NCI-H69 (cell line): ENCODE data around the gene OR10A6.

Experiments
- DNase-seq: peaks from one replicate; lab custom pipeline; 2025; lab: John Stamatoyannopoulos, UW

OR10A6 gene

GRCh38 chr11:7909585-7910285, 21.3 kb downstream of the OR10A6 start:
- no peak for DNase-seq

GRCh38 chr11:7907121-7907520, 23.9 kb downstream of the OR10A6 start:
- no peak for DNase-seq

- DNase-seq: no peak
Measured at GRCh38 chr11:7906481-7906880, 24.6 kb downstream of the OR10A6 start.

GRCh38 chr11:7905961-7906429, 25.1 kb downstream of the OR10A6 start:
- DNase-seq: no peak

- DNase-seq: no peak
Measured at GRCh38 chr11:7905549-7905948, 25.5 kb downstream of the OR10A6 start.

DNA sequence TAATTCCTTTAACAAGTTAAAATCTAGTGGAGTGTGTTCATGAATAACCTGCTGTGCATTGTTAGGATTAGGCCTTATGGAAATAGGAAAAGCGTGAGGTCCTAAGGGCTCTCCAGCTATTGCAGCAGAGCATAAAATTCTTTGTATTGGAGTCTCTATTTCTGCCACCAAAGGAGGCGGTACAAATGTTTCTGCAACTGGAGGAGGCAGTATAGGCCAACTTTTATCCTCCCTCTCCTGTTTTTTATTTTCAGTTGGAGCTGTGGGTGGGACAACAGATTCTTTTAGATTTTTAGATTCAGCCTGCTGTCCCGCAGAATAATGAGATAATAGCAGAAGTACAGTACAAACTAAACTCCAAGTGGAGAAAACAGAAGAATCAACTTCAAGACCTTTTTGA, 26.2 kb downstream of the OR10A6 start:
- DNase-seq: no peak

- no peak for DNase-seq
Measured at GRCh38 chr11:7903940-7904339, 27.1 kb downstream of the OR10A6 start.

GRCh38 chr11:7901319-7901854, 29.7 kb downstream of the OR10A6 start:
- no peak for DNase-seq

- DNase-seq: no peak
Measured at GRCh38 chr11:7900686-7901085, 30.4 kb downstream of the OR10A6 start.

DNA sequence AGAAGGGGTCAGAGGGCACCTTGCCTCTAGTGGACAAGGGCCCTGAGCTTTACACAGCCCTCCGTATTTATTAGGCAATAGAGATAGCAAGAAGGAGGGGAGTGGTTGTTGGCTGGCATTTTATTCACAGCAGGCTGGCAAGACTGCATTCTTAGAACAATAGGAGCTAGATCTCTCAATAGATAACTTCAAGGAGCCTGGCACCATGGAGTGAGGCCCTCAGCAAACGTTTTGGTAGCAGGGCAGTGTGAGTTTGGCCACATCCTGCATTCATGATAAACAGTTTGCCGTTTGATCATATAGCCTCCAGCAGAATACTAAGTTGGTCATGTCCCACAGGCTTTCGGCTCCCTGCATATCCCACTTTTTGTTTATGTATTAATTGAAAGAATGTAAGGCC, 31.6 kb downstream of the OR10A6 start:
- DNase-seq: no peak

GRCh38 chr11:7898666-7899283, 32.3 kb downstream of the OR10A6 start:
- no peak for DNase-seq

DNA sequence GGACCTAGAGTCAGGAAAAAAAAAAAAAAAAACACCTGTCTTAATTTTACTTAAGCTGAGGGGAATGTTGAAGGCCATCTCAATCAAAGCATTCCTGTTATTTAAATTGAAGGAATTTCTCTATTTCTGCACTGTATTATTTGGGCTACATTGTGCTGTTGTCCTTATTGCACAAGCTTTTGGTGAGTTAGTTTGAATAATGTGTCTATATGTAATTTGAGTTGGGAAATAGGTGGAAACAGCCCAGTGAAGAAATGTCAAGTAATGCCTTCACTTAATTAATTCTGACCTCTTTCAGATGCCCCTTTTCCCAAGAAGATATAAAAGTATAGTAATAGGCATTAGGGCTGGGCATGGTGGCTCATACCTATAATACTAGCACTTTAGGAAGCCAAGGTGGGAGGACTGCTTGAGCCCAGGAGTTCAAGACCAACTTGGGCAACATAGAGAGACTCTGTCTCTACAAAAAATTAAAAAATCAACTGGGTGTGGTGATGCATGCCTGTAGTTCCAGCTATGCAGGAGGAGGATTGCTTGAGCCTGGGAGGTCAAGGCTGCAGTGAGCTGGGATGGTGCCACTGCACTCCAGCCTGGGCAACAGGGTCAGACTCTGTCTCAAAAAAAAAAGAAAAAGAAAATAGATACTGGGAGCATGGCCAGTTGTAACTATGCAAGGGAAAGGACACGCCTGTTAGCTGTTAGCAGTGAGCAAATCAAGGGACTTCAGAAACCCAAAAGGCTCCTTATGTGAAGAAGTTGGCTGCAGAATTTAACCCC, 34.9 kb downstream of the OR10A6 start:
- no peak for DNase-seq

- no peak for DNase-seq
Measured at GRCh38 chr11:7894251-7894650, 36.8 kb downstream of the OR10A6 start.

GRCh38 chr11:7893796-7894195, 37.3 kb downstream of the OR10A6 start:
- no peak for DNase-seq

DNA sequence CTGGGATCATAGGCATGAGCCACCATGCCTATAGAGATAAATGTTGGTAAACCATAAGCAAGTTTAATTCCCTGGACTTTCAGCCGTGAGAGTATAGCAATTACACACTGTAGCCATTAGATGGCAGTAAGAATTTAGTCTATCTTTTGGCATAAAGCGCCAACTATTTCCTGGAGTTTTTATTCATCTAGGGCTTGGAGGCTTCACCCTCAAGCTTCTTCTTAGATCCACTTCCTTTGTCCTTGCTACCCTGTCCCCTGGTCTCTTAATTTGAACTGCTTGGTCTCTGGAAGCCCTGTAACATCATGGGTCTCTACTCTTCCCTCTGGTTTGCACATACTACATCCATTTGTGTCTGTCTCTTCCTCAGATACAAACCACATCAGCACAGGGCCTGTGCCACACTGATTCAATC, 38.2 kb downstream of the OR10A6 start:
- peak; percentile 67 for DNase-seq

GRCh38 chr11:7892059-7892699, 38.9 kb downstream of the OR10A6 start:
- DNase-seq: no peak

DNA sequence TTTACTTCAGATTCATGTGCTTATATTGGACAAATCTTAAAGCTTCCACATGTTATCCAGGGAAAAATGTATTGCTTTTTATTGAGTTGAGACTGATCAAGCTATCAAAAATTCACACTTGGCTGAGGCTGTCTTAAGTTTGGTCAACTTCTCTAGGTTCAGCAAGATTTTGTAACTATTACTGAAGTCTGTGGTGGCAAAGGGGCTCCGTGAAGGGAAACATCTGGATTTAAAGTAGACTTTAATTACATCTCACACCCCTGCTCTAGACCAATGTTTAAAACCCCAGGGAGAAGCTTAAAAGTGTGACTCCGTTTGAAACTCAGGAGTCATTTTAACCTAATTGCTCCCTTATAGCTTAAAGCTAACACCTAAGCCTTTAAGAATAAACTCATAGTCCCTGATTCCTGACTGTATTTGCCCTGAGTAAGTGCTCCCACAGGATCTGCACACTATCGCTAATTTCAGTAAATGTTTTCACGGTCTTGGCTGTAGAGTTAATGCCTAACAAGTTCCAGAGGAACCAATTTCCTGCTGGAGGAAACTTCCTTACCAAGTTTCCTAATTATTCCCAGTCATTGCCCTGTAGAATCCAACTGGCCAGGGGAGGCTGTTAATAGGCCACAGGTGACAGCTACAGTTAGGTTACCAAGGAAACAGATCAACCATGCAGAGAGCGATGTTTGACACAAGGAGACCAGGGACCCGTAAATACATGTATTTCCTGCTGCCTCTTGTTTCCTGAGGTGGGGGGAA, 40.5 kb downstream of the OR10A6 start:
- no peak for DNase-seq

DNA sequence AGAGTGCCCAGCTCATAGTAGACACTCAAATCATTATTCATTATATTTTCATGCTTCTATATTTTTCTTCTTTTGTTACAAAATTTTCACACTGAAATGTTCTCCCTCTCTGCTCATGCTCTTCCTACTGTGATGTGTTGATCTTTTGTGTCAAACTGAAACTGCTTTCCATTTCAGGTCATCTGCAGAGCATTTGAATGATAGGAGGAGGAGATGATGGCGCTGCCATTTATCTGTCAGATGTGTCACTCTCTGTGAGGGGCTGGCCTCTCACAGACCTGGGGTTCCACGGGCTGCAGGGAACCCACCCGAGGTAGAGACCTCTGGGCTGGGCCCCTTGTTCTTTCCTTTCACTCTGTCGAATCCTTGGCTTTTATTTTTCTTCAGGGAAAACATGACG, 41.1 kb downstream of the OR10A6 start:
- DNase-seq: no peak

- no peak for DNase-seq
Measured at GRCh38 chr11:7882860-7883259, 48.2 kb downstream of the OR10A6 start.
